CD14-positive monocyte (primary cell): ENCODE measurements around the gene KCNK3. TPM values are rescaled to one million over a fixed set of nuclear protein-coding genes. Genes with fewer than 3 reads are reported as not detected.

Experiments
- DNase-seq, 3 donors: peaks; one replicate each; pipeline ENCODE4 v3.0.0-alpha.2; 2011 to 2022
- H2AFZ ChIP-seq: 2 replicates; pipeline ENCODE4 v1.6.0; 2012; ENCODE audit warnings: mild to moderate bottlenecking, low read depth, low read length, inconsistent platforms; ENCODE audit not compliant: insufficient read depth, poor library complexity, severe bottlenecking
- H3K27ac ChIP-seq, 2 donors: 1 replicate in 1 of 2; 2 replicates in 1 of 2; pipeline ENCODE4 v1.5.1; 2012 to 2013; ENCODE audit warnings: low read length in 2 of 2, control low read depth in 1 of 2, inconsistent platforms in 1 of 2, low read depth in 1 of 2, mild to moderate bottlenecking in 1 of 2
- H3K27me3 ChIP-seq, 2 donors: one replicate each; pipeline versions ENCODE4 v1.6.0 to v1.6.1; 2011 to 2013; ENCODE audit warnings: low read length in 2 of 2; ENCODE audit not compliant: control insufficient read depth in 2 of 2, insufficient read depth in 2 of 2
- H3K36me3 ChIP-seq, 2 donors: replicated peaks in 1 of 2; 1 replicate in 1 of 2; 2 replicates in 1 of 2; pipeline versions ENCODE4 v1.5.1 to v1.6.1; 2012 to 2013; ENCODE audit warnings: low read length in 2 of 2, control low read depth in 1 of 2, inconsistent platforms in 1 of 2, mild to moderate bottlenecking in 1 of 2; ENCODE audit not compliant: insufficient read depth in 2 of 2, control insufficient read depth in 1 of 2
- H3K4me1 ChIP-seq, 2 donors: 1 replicate in 1 of 2; 2 replicates in 1 of 2; pipeline versions ENCODE4 v1.5.1 to v1.6.1; 2012 to 2013; ENCODE audit warnings: low read length in 2 of 2, control low read depth in 1 of 2, inconsistent platforms in 1 of 2, mild to moderate bottlenecking in 1 of 2, moderate library complexity in 1 of 2; ENCODE audit not compliant: insufficient read depth in 2 of 2, control insufficient read depth in 1 of 2
- H3K4me2 ChIP-seq: replicated peaks from 2 replicates; pipeline ENCODE3; 2012; ENCODE audit warnings: low read length, moderate library complexity, mild to moderate bottlenecking; ENCODE audit not compliant: poor library complexity, severe bottlenecking; ENCODE audit errors: extremely low read depth
- H3K4me3 ChIP-seq, 3 experiments: fragments of 200-600 bp in 1 of 3; sonication (generic) in 1 of 3; replicated peaks in 1 of 3; 1 replicate in 2 of 3; 2 replicates in 1 of 3; pipeline ENCODE4 v1.5.1; 2011 to 2013; ENCODE audit warnings: low read length in 3 of 3, mild to moderate bottlenecking in 3 of 3, control low read depth in 2 of 3, low read depth in 2 of 3, inconsistent platforms in 1 of 3, moderate library complexity in 1 of 3
- H3K79me2 ChIP-seq: 2 replicates; pipeline ENCODE4 v1.6.0; 2012; ENCODE audit warnings: mild to moderate bottlenecking, control low read depth, inconsistent platforms, low read length, moderate library complexity; ENCODE audit not compliant: insufficient read depth
- H3K9ac ChIP-seq: 2 replicates; pipeline ENCODE4 v1.6.0; 2017; ENCODE audit warnings: low read length, mild to moderate bottlenecking; ENCODE audit not compliant: insufficient read depth, poor library complexity, severe bottlenecking
- H3K9me3 ChIP-seq, 2 donors: replicated peaks in 1 of 2; 1 replicate in 1 of 2; 2 replicates in 1 of 2; pipeline versions ENCODE4 v1.5.1 to v1.6.1; 2012 to 2013; ENCODE audit warnings: low read length in 2 of 2, control low read depth in 1 of 2; ENCODE audit not compliant: control insufficient read depth in 1 of 2, insufficient read depth in 1 of 2
- H4K20me1 ChIP-seq: 2 replicates; pipeline ENCODE4 v1.6.0; 2012; ENCODE audit warnings: mild to moderate bottlenecking, low read length, control low read depth, moderate library complexity; ENCODE audit not compliant: insufficient read depth
- H3K27ac Mint-ChIP-seq, 7 donors: one replicate each; pipeline ENCODE4 v1.8.0; 2020; ENCODE audit warnings: mild to moderate bottlenecking in 7 of 7, mixed read lengths in 7 of 7, moderate library complexity in 6 of 7, inconsistent platforms in 2 of 7
- H3K27me3 Mint-ChIP-seq, 3 donors: one replicate each; pipeline ENCODE4 v1.8.0; 2021 to 2022; ENCODE audit warnings: low read depth in 3 of 3, mild to moderate bottlenecking in 3 of 3, mixed read lengths in 3 of 3, moderate library complexity in 3 of 3, inconsistent platforms in 1 of 3
- H3K36me3 Mint-ChIP-seq, 2 donors: one replicate each; pipeline ENCODE4 v1.8.0; 2020; ENCODE audit warnings: mixed read lengths in 2 of 2, inconsistent platforms in 1 of 2, mild to moderate bottlenecking in 1 of 2
- H3K4me1 Mint-ChIP-seq: one replicate; pipeline ENCODE4 v1.8.0; 2020; ENCODE audit warnings: mild to moderate bottlenecking, mixed read lengths
- H3K4me3 Mint-ChIP-seq, 2 donors: one replicate each; pipeline ENCODE4 v1.8.0; 2020; ENCODE audit warnings: mild to moderate bottlenecking in 2 of 2, mixed read lengths in 2 of 2, moderate library complexity in 1 of 2
- H3K9me3 Mint-ChIP-seq, 7 donors: one replicate each; pipeline ENCODE4 v1.8.0; 2020 to 2022; ENCODE audit warnings: mixed read lengths in 7 of 7, mild to moderate bottlenecking in 6 of 7, moderate library complexity in 6 of 7, inconsistent platforms in 2 of 7
- CTCF ChIP-seq: fragments of 200-600 bp; IDR thresholded peaks from one replicate; pipeline ENCODE4 v1.8.0; 2022; ENCODE audit warnings: antibody characterized with exemption, mild to moderate bottlenecking
- WGBS: methylation state at CpG from one replicate; pipeline ENCODE4 v1.1.5; 2013; ENCODE audit warnings: missing lambda C conversion rate; ENCODE audit not compliant: insufficient coverage; 5-methylcytosine and 5-hydroxymethylcytosine counted together
- intact Hi-C, 2 donors: fragments of 100-400 bp; cut with micrococcal nuclease; formaldehyde crosslinking; loops; one replicate each; pipeline versions ENCODE4 v1.15.0 to v1.15.1; 2023
- polyA plus RNA-seq, 3 donors: library from polyadenylated mRNA; depleted of rRNA in 1 of 3; unstranded in 2 of 3; stranded (reverse) in 1 of 3; fragments of 300-500 nt in 2 of 3; fragments of >200 nt in 1 of 3; fragmentation: Illumina TruSeq in 2 of 3; gene quantifications; 1 replicate in 2 of 3; 2 replicates in 1 of 3; pipeline ENCODE4 v1.2.3, GENCODE V29; 2012 to 2021

The KCNK3 gene
- polyA plus RNA-seq, 3 donors: not detected

DNA sequence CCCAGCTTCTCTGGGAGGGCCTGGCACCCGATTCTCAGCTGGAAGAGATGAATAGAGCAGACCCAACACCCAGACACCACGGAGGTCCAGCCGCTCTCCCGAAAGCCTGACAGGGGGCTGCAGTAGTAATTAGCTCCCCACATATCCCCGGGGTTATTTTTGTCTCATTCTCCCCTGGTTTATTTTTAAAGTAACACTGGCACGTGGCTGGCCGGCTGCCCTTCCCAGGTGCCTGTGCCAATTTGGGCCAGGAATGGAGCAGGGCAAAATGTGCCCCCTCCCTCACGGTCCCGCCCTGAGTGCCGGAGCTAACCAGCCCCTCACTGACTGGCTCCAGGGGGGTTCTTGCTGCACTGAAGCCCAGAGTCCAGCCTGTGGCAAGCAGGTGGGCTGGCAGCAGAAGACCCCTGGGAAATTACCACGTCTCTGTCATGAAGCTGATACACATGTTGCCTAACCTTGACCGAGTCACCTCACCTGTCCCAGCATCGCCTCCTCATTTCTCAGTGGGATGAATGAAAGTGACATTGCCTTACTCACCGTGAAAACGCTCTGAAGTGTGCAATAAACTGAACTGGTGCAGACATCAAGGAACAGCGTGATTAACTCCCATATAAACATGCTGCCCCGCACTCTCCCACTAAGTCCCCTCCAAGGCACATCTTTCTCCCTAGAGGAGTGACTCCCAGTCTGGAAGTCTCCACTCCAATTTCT, 18.4 kb downstream of the KCNK3 start:
- H3K79me2 ChIP-seq: no peaks in the 10 kb centered on the region
- no peaks in the 10 kb centered on the region for H3K36me3 ChIP-seq
- TF ChIP-seq CTCF: no peak
- no peaks in the 10 kb centered on the region for H4K20me1 ChIP-seq
- H2AFZ ChIP-seq: no peak overlapping the region
- H3K9me3 Mint-ChIP-seq: no peaks in the 10 kb centered on the region
- DNase-seq: no peak
- intact Hi-C loops: no loop called here
- H3K27ac ChIP-seq: no peak overlapping the region
- H3K4me3 Mint-ChIP-seq: no peak overlapping the region
- WGBS: 87% methylated on average over 15 of the region's 17 CpGs
- no peak overlapping the region for H3K27ac Mint-ChIP-seq
- H3K27me3 ChIP-seq: no peaks in the 10 kb centered on the region
- no peaks in the 10 kb centered on the region for H3K9me3 ChIP-seq
- H3K36me3 Mint-ChIP-seq: no peaks in the 10 kb centered on the region
- H3K4me2 ChIP-seq: no peak overlapping the region
- no peaks in the 10 kb centered on the region for H3K4me1 ChIP-seq
- H3K4me1 Mint-ChIP-seq: no peaks in the 10 kb centered on the region
- H3K27me3 Mint-ChIP-seq: peaks cover 4 to 13% (median 7%) of the 10 kb centered on the region in 3 donors
- H3K4me3 ChIP-seq: no peak overlapping the region
- no peak overlapping the region for H3K9ac ChIP-seq

- Histone ChIP-seq H3K36me3 (no peaks in the 10 kb centered on the region), H3K4me3 (no peak overlapping the region), H3K27me3 (no peaks in the 10 kb centered on the region), H4K20me1 (no peaks in the 10 kb centered on the region), H2AFZ (no peak overlapping the region), H3K9ac (no peak overlapping the region), H3K4me1 (no peaks in the 10 kb centered on the region), H3K4me2 (no peak overlapping the region), H3K79me2 (no peaks in the 10 kb centered on the region), H3K27ac (no peak overlapping the region), H3K9me3 (no peaks in the 10 kb centered on the region)
- Mint-ChIP-seq H3K27ac (no peak overlapping the region), H3K4me1 (no peaks in the 10 kb centered on the region), H3K36me3 (no peaks in the 10 kb centered on the region), H3K9me3 (no peaks in the 10 kb centered on the region), H3K4me3 (no peak overlapping the region), H3K27me3 (peaks cover 4 to 11% (median 7%) of the 10 kb centered on the region in 3 donors)
- intact Hi-C loops: no loop called here
- no peak for TF ChIP-seq CTCF
- DNase-seq: no peak
- 69% methylated on average over 6 of the region's 11 CpGs for WGBS
Observed at GRCh38 chr2:26711457-26712161, 19.1 kb downstream of the KCNK3 start.
